Thymus (tissue), 11 donors: ENCODE results near the gene ITPRIP. TPM values are rescaled to one million over a fixed set of nuclear protein-coding genes. Genes with fewer than 3 reads are reported as not detected.

ENCODE experiments used
- DNase-seq, 9 donors: peaks; one replicate each; pipeline ENCODE4 v3.0.0-alpha.2; 2013; ENCODE audit warnings: low spot score in 9 of 9, low read depth in 6 of 9, missing footprints in 1 of 9
- H3K27ac ChIP-seq, 2 donors: one replicate each; pipeline ENCODE4 v1.5.1; 2013; ENCODE audit warnings: control low read depth in 1 of 2, low read depth in 1 of 2, low read length in 1 of 2, mild to moderate bottlenecking in 1 of 2, moderate library complexity in 1 of 2
- H3K27me3 ChIP-seq, 2 donors: one replicate each; pipeline ENCODE4 v1.5.1; 2013; ENCODE audit warnings: low read length in 1 of 2; ENCODE audit not compliant: control insufficient read depth in 2 of 2, insufficient read depth in 1 of 2
- H3K36me3 ChIP-seq, 2 donors: one replicate each; pipeline ENCODE4 v1.5.1; 2013; ENCODE audit warnings: low read length in 1 of 2, mild to moderate bottlenecking in 1 of 2, moderate library complexity in 1 of 2; ENCODE audit not compliant: control insufficient read depth in 2 of 2, insufficient read depth in 2 of 2
- H3K4me1 ChIP-seq, 2 donors: one replicate each; pipeline ENCODE4 v1.5.1; 2013; ENCODE audit warnings: low read length in 2 of 2; ENCODE audit not compliant: control insufficient read depth in 2 of 2, insufficient read depth in 2 of 2
- H3K4me3 ChIP-seq, 2 donors: one replicate each; pipeline ENCODE4 v1.5.1; 2013; ENCODE audit warnings: low read length in 2 of 2, control low read depth in 1 of 2, mild to moderate bottlenecking in 1 of 2
- H3K9me3 ChIP-seq, 2 donors: one replicate each; pipeline ENCODE4 v1.5.1; 2013; ENCODE audit warnings: low read length in 1 of 2, mild to moderate bottlenecking in 1 of 2; ENCODE audit not compliant: control insufficient read depth in 2 of 2, insufficient read depth in 1 of 2
- WGBS: extraction: QIAGEN DNeasy Blood & Tissue Kit; methylation state at CpG from one replicate; pipeline ENCODE4 v1.1.7; 2013; 5-methylcytosine and 5-hydroxymethylcytosine counted together
- polyA plus RNA-seq: library from polyadenylated mRNA; stranded (reverse); fragments of 200-250 nt; gene quantifications from one replicate; pipeline ENCODE4 v1.2.3, GENCODE V29; 2013
- total RNA-seq: library from RNA; stranded (reverse); fragments of 120-200 nt; gene quantifications from one replicate; pipeline ENCODE4 v1.2.4, GENCODE V29; 2013
- donor health status: healthy.

ITPRIP gene
- total and polyA plus RNA-seq, 2 donors, result 7.4 to 13.6 TPM

DNA sequence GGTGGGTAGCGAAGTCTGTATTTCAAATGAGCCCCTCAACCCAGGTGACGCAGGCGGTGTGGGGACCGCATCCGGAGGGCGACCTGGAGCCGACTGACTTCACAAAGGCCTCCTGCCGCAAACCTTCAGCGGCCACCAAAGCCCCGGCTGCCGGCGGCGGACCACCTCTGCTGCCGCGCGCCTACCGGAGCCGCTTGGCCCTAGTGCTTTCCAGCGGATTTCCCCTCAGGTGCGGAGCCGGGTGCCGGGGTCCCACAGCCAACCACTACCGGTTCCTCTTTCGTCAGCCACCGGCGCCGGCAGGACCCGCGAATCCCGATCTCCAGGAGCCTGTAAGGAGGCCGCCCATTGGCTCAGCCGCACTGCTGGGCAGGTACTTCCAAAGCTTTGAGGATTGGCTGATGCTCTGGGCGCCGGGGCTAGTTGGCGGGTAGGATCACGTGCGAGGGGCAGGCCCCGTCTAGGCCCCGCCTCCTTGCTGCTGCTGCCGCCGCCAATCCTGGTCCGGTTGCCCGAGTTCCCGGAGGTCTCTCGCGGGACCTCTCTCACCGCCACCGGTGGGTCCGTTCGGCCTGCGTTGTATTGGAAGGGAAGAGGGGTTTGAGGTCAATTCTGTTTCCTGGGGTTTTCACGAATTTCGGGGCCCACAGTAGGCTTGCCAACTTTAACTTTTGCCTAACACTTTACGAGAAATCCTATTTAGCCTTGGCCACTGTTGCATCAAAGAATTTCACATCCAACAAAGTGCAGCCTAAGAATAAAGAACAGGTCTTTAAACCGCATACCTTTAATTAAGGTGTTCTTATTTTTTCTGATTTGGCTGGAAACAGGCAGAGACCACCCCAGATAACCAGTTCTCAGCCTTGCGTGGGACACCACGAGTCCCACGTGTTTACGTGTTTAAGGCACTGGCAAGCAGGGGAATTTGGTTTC lies 69.3 kb downstream of the ITPRIP start, which contains the start of gene GSTO2:
Gene GSTO2, plus strand, starts transcription at position 472 of the 933 bp plus-strand sequence. CDS start 5,732 bp downstream, outside the sequence.
- 2% methylated on average over 59 of the region's 59 CpGs for WGBS
- no peaks in the 10 kb centered on the region for H3K27me3 ChIP-seq
- peaks cover 7 to 10% of the 10 kb centered on the region in 2 donors for H3K4me1 ChIP-seq
- H3K9me3 ChIP-seq, result no peaks in the 10 kb centered on the region
- peaks cover 7 to 30% of the 10 kb centered on the region in 2 donors for H3K36me3 ChIP-seq
- H3K27ac ChIP-seq, result peak within 1 kb of the TSS; percentile 90 to 94
- DNase-seq, result peak; percentile 81 to 98 (median 92)
- H3K4me3 ChIP-seq, result peak within 1 kb of the TSS; percentile 87 to 96

DNA sequence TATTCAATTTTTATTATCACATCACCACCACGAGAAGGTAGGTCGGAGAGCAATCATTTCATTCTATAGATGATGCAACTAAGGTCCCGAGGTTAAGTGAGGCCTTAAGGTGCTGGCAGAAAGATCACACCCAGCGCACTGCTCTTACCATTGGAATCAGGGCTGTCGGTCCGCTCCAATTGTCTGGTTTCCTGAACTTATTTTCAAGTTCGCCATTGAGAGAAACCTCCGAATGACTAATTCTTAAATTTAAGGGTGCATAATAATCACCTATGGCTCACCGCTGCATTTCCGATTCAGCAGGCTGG lies 69.9 kb downstream of the ITPRIP start:
- Histone ChIP-seq H3K36me3 (peaks cover 7 to 31% of the 10 kb centered on the region in 2 donors), H3K4me3 (peak overlapping the region; percentile 87 to 96), H3K27me3 (no peaks in the 10 kb centered on the region), H3K9me3 (no peaks in the 10 kb centered on the region), H3K27ac (peak overlapping the region; percentile 90 to 94), H3K4me1 (peaks cover 7 to 10% of the 10 kb centered on the region in 2 donors)
- 19% methylated on average over 10 of the region's 10 CpGs for WGBS
- no peak for DNase-seq

DNA sequence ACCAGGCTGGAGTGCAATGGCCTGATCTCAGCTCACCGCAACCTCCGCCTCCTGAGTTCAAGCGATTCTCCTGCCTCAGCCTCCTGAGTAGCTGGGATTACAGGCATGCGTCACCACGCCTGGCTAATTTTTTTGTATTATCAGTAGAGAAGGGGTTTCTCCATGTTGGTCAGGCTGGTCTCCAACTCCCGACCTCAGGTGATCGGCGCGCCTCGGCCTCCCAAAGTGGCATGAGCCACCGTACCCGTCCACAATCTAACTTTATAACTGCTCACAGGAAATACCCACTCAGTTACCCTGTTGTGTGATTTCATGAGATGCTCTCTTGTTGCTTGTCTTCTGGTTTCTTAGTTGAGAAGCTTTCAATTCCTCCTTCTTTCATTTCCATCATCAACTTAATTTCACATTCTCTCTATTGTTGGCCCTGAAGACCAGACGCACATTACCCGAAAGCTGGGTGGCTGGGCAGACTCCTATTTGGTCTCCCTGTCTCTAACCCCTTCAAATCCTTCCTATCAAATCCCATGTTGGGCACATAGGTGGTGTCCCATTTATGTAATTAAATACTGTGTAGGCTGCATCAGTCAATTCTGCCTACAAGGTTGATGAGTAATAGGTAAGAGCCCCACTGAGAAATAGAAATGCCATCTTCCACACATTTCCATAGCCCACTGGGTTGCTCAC lies 70.4 kb downstream of the ITPRIP start:
- 96% methylated on average over 14 of the region's 14 CpGs for WGBS
- Histone ChIP-seq H3K4me3 (peak overlapping the region; percentile 87 to 96), H3K27me3 (no peaks in the 10 kb centered on the region), H3K27ac (peak overlapping the region in 1 of 2 donors; percentile 90), H3K4me1 (peaks cover 7 to 10% of the 10 kb centered on the region in 2 donors), H3K9me3 (no peaks in the 10 kb centered on the region), H3K36me3 (peaks cover 7 to 36% of the 10 kb centered on the region in 2 donors)
- no peak for DNase-seq

DNA sequence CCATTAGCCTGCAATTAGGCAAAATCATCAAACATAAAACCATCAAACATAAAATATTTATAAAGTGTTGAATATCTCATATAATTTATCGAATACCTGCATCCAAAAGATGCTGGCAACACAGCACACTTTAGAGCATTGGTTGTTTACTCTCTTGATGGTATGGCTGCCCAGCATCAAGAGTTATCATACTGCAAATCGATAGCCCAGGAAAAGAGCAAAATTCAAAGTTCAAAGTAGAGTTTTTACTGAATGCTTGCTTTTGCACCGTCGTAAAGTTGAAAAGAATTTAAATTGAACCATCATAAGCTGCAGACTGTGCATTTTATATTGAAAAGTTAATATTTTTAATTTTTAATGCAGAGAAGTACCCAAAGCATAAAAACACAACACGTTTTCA lies 73.5 kb downstream of the ITPRIP start:
- no peaks in the 10 kb centered on the region for H3K27me3 ChIP-seq
- no peaks in the 10 kb centered on the region for H3K9me3 ChIP-seq
- H3K4me1 ChIP-seq, result peaks cover 7 to 12% of the 10 kb centered on the region in 2 donors
- 97% methylated on average over 5 of the region's 5 CpGs for WGBS
- H3K27ac ChIP-seq, result no peak overlapping the region
- H3K4me3 ChIP-seq, result no peak overlapping the region
- peaks cover 29 to 62% of the 10 kb centered on the region in 2 donors for H3K36me3 ChIP-seq
- no peak for DNase-seq

DNA sequence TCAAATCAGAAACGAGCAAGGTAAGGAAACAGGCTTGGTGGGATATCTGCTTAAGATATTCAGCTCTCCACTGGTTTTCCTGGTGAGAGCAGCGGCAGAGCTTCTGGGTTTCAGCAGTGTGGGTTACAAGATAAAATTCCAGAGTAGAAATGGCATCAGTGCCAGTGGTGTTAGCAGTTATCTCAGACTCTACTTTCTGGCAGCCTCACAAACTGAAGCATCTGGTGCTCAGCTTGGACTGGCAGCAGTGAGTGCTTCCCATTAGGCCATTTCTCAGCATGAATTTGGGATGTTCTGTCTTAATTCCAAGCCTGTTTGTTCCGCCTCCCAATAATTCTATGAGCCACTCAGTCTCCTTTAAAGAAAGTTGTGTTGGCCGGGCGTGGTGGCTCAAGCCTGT lies 76.2 kb downstream of the ITPRIP start:
- no peak for DNase-seq
- H3K27ac ChIP-seq, result no peak overlapping the region
- peaks cover under 1 to 2% of the 10 kb centered on the region in 2 donors for H3K4me1 ChIP-seq
- no peaks in the 10 kb centered on the region for H3K9me3 ChIP-seq
- no peak overlapping the region for H3K4me3 ChIP-seq
- H3K27me3 ChIP-seq, result no peaks in the 10 kb centered on the region
- WGBS, result 96% methylated on average over 5 of the region's 5 CpGs
- H3K36me3 ChIP-seq, result peaks cover 38 to 77% of the 10 kb centered on the region in 2 donors

DNA sequence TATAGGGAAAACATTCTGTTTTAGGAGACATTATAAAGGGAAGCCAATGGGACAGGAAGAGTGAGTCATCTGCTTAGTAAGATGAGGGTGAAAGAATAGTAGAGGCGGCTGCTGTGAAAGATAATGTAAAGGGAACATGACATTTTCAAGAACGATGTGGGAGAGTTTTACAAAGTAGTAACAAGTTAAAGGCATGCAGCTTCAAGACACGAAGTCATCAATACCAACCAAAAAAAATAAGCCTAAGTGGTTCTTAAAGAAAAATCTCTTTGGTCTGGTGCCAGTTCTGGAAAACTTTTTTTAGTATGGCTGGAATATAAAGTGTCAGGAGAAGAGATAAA lies 77.5 kb downstream of the ITPRIP start:
- 78% methylated on average over 3 of the region's 3 CpGs for WGBS
- Histone ChIP-seq H3K27me3 (no peaks in the 10 kb centered on the region), H3K4me1 (peaks cover 5 to 7% of the 10 kb centered on the region in 2 donors), H3K9me3 (no peaks in the 10 kb centered on the region), H3K27ac (no peak overlapping the region), H3K36me3 (peaks cover 35 to 65% of the 10 kb centered on the region in 2 donors), H3K4me3 (no peak overlapping the region)
- no peak for DNase-seq

DNA sequence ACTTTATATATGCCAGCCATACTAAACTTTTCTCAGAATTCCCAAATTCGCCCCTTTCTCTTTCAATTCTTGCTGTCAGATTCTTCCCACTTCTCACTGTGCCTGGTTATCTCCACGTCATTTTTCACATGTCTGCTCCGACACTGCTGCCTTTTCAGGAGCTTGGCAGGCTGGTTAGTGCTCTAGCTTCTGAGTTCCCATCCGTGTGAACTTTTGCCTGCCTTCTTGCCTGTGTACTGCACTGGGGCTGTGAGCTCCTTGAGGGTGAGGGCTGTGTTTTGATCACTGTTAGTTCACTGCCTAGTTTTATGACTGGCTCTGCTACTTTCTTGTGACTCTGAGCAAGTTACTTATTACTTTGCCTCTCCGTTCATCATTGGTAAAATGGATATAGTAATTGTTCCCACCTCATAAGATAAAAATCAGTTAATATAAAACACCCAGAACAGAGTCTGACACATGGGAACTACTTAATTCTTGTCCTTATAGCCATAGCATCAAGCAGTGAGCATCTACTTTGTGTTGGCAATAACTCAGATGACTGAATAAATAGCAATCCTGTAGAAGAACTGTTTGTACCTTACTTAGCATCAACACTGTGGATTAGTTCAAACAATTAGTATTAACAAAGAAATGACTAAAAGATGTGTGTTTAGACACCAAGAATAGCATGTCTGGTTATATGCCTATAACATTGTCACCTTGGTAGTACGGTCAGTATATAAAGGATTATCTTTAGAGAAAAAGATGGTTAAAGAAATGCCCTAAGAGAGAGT lies 78.1 kb downstream of the ITPRIP start:
- DNase-seq, result no peak
- WGBS, result 94% methylated on average over 6 of the region's 6 CpGs
- Histone ChIP-seq H3K9me3 (no peaks in the 10 kb centered on the region), H3K27ac (peak overlapping the region in 1 of 2 donors; percentile 72), H3K4me3 (no peak overlapping the region), H3K27me3 (no peaks in the 10 kb centered on the region), H3K36me3 (peaks cover 35 to 61% of the 10 kb centered on the region in 2 donors), H3K4me1 (peaks cover 8 to 10% of the 10 kb centered on the region in 2 donors)
